Progenitor cell of endocrine pancreas (in vitro differentiated cells): ENCODE results near the gene FAR2. TPM values are rescaled to one million over a fixed set of nuclear protein-coding genes. Genes with fewer than 3 reads are reported as not detected.

ENCODE experiments used
- DNase-seq: peaks from one replicate; pipeline ENCODE4 v3.0.0; 2021; ENCODE audit warnings: low spot score; ENCODE audit not compliant: unreplicated experiment
- H3K27ac Mint-ChIP-seq: 2 replicates; pipeline ENCODE4 v1.8.0; 2021; ENCODE audit warnings: mild to moderate bottlenecking, moderate library complexity, mixed read lengths
- H3K27me3 Mint-ChIP-seq: 2 replicates; pipeline ENCODE4 v1.8.0; 2021; ENCODE audit warnings: mixed read lengths
- H3K36me3 Mint-ChIP-seq: 2 replicates; pipeline ENCODE4 v1.8.0; 2022; ENCODE audit warnings: mixed read lengths; ENCODE audit not compliant: insufficient read depth
- H3K4me1 Mint-ChIP-seq: 2 replicates; pipeline ENCODE4 v1.8.0; 2021; ENCODE audit warnings: low read depth, mixed read lengths
- H3K4me3 Mint-ChIP-seq: 2 replicates; pipeline ENCODE4 v1.8.0; 2021; ENCODE audit warnings: low read depth, mild to moderate bottlenecking, moderate library complexity, mixed read lengths
- H3K9me3 Mint-ChIP-seq: 2 replicates; pipeline ENCODE4 v1.8.0; 2021; ENCODE audit warnings: low read depth, mixed read lengths
- total RNA-seq: library from RNA; stranded (reverse); gene quantifications from 2 replicates; pipeline ENCODE4 v1.2.1, GENCODE V29; 2021
- TF ChIP-seq, protein P1 (sequence below): fragments of 200-600 bp; sonication (generic); IDR thresholded peaks from one replicate; pipeline ENCODE4 v1.5.0; 2021; ENCODE audit warnings: antibody characterized with exemption, mild to moderate bottlenecking; ENCODE audit not compliant: unreplicated experiment

FAR2 gene
- total RNA-seq, 1 donor from 2014 or later, result 4.8 TPM

DNA sequence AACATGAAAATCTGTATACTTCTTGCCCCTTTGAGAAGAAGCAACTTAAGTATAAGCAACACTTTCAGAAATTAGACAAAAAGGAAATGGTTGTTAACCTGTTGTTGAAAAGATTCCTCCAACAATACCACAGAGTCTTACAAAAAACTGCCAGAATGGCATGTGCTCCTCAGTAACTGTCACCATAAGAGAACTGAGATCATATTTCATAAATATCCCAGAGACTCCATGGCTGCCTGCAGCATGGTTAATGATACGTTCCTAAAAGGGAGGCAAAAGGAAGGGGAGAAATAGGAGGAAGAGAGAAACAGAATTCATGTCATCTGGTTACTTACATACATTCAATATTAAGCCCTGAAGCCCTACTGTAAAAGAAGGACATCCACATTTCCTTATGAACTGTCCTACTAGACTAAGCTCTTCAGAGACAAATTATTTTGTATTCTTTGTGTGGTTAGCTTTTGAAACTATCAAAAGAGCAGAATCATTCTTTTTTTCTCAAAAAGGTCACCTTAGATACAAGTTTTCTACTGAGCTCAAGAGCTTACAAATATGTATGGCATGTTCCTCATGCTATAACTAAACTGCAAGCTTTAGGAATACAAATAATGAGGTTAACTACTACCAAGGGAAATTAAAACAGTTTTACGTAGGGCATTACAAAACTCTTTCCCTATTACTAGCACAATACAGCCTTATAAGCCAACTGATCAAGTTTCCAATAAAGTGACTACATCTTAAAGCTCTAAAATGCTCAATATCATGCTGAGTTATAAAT, 194.1 kb downstream of the FAR2 start:
- Mint-ChIP-seq H3K4me1 (no peaks in the 10 kb centered on the region), H3K4me3 (no peak overlapping the region), H3K36me3 (peaks cover 28% of the 10 kb centered on the region), H3K9me3 (no peaks in the 10 kb centered on the region), H3K27ac (no peak overlapping the region), H3K27me3 (no peaks in the 10 kb centered on the region)
- DNase-seq, result no peak
- TF ChIP-seq, protein P1, sequence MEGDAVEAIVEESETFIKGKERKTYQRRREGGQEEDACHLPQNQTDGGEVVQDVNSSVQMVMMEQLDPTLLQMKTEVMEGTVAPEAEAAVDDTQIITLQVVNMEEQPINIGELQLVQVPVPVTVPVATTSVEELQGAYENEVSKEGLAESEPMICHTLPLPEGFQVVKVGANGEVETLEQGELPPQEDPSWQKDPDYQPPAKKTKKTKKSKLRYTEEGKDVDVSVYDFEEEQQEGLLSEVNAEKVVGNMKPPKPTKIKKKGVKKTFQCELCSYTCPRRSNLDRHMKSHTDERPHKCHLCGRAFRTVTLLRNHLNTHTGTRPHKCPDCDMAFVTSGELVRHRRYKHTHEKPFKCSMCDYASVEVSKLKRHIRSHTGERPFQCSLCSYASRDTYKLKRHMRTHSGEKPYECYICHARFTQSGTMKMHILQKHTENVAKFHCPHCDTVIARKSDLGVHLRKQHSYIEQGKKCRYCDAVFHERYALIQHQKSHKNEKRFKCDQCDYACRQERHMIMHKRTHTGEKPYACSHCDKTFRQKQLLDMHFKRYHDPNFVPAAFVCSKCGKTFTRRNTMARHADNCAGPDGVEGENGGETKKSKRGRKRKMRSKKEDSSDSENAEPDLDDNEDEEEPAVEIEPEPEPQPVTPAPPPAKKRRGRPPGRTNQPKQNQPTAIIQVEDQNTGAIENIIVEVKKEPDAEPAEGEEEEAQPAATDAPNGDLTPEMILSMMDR, result no peak

DNA sequence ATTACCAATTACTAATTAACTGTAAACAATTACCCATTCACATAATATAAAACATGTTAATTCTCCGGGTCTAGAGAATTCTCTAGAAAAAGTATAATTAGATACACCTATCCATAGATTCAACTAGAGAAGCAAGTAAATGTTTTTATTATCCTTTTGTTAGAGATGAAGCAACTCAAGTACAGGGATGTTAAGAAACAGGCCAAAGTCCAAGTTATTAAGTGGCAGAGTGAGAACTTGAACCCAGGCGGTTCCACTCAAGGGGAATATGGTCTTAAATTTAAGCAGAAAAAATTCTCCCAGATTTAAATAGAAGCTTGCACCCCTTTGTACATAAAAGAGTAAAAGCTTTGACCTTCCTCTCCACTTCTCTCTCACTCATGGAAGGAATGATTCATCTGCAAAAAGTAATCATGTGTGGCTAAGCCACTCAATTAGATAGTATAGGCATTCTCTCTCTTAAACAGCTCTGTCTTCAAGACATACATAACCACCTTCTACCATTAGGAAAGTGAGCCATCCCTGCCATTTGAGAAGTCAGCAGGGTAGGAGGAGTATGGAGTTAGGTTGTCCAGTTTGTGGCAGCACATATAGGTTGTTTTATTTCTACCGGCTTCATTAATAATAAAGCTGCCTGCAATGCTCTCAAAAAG, 197.8 kb downstream of the FAR2 start:
- H3K27ac Mint-ChIP-seq, result no peak overlapping the region
- H3K4me1 Mint-ChIP-seq, result no peaks in the 10 kb centered on the region
- H3K4me3 Mint-ChIP-seq, result no peak overlapping the region
- no peak for DNase-seq
- no peaks in the 10 kb centered on the region for H3K9me3 Mint-ChIP-seq
- peaks cover 20% of the 10 kb centered on the region for H3K36me3 Mint-ChIP-seq
- TF ChIP-seq, protein P1, result no peak
- H3K27me3 Mint-ChIP-seq, result no peaks in the 10 kb centered on the region

DNA sequence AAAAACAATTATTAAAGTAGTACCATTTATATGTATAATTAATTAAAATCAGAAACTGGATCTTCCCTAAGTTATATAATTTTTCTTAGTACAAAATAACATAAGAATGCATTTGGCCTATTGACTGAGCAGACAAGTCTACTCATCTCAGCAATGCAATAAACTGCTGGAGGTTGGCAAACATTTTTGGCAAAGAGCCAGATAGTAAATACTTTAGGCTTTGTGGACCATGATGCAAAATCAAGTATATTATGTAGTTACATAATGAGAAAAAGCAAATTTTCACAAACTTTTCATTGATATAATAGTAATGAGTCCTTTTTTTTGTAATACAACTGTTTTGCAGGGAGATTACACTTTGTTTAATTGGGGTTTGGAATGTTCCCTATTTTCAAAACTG, 201.0 kb downstream of the FAR2 start:
- TF ChIP-seq, protein P1, result no peak
- Mint-ChIP-seq H3K27ac (no peak overlapping the region), H3K9me3 (no peaks in the 10 kb centered on the region), H3K36me3 (peaks cover 11% of the 10 kb centered on the region), H3K4me3 (no peak overlapping the region), H3K4me1 (no peaks in the 10 kb centered on the region), H3K27me3 (no peaks in the 10 kb centered on the region)
- no peak for DNase-seq

DNA sequence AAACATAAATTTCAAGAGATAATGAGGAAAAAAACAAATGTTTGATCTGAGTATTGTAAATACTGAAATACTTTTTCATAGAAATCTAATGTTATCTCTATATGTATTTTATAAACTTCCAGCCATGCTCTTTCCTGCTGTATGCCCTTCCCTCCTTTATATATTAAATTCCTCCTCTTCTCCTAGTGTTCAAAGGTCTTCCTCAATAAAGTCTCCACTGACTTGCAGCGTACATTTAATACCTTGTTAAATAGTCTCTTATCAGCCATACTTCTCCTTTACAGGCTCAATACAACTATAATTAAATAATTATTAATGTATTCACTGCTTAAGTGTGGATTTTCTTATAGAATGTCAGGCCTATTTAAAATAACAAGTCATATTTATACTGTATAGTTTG, 205.9 kb downstream of the FAR2 start:
- no peak for DNase-seq
- peaks cover 18% of the 10 kb centered on the region for H3K36me3 Mint-ChIP-seq
- TF ChIP-seq, protein P1, result no peak
- no peaks in the 10 kb centered on the region for H3K4me1 Mint-ChIP-seq
- H3K9me3 Mint-ChIP-seq, result no peaks in the 10 kb centered on the region
- no peaks in the 10 kb centered on the region for H3K27me3 Mint-ChIP-seq
- H3K27ac Mint-ChIP-seq, result no peak overlapping the region
- H3K4me3 Mint-ChIP-seq, result no peak overlapping the region

DNA sequence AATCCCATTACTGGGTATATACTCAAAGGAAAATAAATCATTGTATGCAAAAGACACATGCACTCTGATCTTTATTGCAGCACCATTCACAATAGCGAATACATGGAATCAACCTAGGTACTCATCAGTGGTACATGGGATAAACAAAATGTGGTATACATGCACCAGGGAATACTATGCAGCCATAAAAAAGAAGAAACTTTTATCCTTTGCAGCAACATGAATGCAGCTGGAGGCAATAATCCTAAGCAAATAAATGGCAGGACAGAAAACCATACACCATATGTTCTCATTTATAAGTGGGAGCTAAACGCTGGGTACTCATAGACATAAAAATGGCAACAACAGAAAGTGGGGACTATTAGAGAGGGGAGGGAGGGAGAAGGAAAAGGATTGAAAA, 216.0 kb downstream of the FAR2 start:
- Mint-ChIP-seq H3K27me3 (no peaks in the 10 kb centered on the region), H3K4me3 (no peak overlapping the region), H3K4me1 (no peaks in the 10 kb centered on the region), H3K36me3 (peaks cover 24% of the 10 kb centered on the region), H3K27ac (no peak overlapping the region), H3K9me3 (no peaks in the 10 kb centered on the region)
- TF ChIP-seq, protein P1, result no peak
- no peak for DNase-seq
